ENCODE results near the gene SNX13. TPM values are rescaled to one million over a fixed set of nuclear protein-coding genes. Genes with fewer than 3 reads are reported as not detected.

SNX13 gene
- total and polyA plus RNA-seq, 2 donors (not counting 3 experiments of a cell fraction or from before 2014, with no cell fraction given): 6.1 to 28.5 TPM

DNA sequence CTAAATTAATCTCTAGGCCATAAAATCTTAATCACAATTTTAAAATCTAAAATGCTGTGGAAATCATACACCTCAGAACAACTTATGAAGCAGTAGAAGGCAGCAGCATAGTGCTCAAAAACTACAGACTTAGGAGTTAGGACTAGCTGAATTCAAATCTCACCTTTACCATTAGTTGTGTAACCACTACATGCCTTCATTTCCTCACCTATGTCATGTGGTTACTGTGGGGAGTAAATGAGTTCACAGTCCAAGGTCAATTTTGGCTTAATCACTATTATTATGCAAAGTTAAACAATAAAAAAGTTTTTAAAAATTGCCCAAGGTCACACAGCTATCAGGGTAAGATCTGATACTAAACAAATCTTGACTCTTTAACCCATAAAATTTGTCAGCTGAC lies 37.0 kb downstream of the SNX13 start:
- peaks cover 2% of the 10 kb centered on the region for H3K9me1 ChIP-seq (replicated peaks; ENCODE audit: control insufficient read depth, extremely low read depth, insufficient read depth, low read length)
- peaks cover 34% of the 10 kb centered on the region for H3K79me2 ChIP-seq (ENCODE audit: control insufficient read depth, insufficient read depth, low read length)
- peaks cover 4% of the 10 kb centered on the region for H4K20me1 ChIP-seq (replicated peaks; ENCODE audit: control insufficient read depth, extremely low read depth, insufficient read depth, low read length)
- no peak overlapping the region for H3K4me2 ChIP-seq (ENCODE audit: insufficient read depth, low read length)
- intact Hi-C loops (cut with micrococcal nuclease): no loop called here
- H3K4me1 ChIP-seq (ENCODE audit: control insufficient read depth, extremely low read depth, insufficient read depth, low read length): no peaks in the 10 kb centered on the region
- H3K36me3 ChIP-seq (ENCODE audit: control insufficient read depth in 2 of 2, extremely low read depth in 1 of 2, insufficient read depth in 2 of 2, low read length in 2 of 2): no peaks in the 10 kb centered on the region
- no peaks in the 10 kb centered on the region for H3K27me3 ChIP-seq (ENCODE audit: control insufficient read depth in 2 of 2, insufficient read depth in 2 of 2, low read length in 2 of 2)
- DNase-seq (ENCODE audit: low read depth, low spot score): no peak
- no peak for FAIRE-seq
- TF ChIP-seq GATA2 (IDR thresholded peaks at IDR 0.05; ENCODE audit: insufficient read depth, insufficient read length, low read depth, low read length): no peak
- TF ChIP-seq CTCF (IDR thresholded peaks at IDR 0.05; ENCODE audit: extremely low read depth in 1 of 2, insufficient read depth in 1 of 2, low read depth in 1 of 2, low read length in 2 of 2): no peak
- TF ChIP-seq JUN (IDR thresholded peaks at IDR 0.05; ENCODE audit: borderline replicate concordance, insufficient read depth, insufficient read length, low read depth): no peak
- no peak for TF ChIP-seq MAX (IDR thresholded peaks at IDR 0.05; ENCODE audit: insufficient read depth, insufficient read length)
- no peak for TF ChIP-seq POLR2AphosphoS5 (IDR thresholded peaks at IDR 0.05; ENCODE audit: insufficient read depth, low read depth, low read length)
- no peak for TF ChIP-seq FOS (IDR thresholded peaks at IDR 0.05; ENCODE audit: borderline replicate concordance, insufficient read depth, low read length)
- TF ChIP-seq POLR2A (IDR thresholded peaks at IDR 0.05; ENCODE audit: low read depth, low read length): no peak
- TF ChIP-seq MYC (IDR thresholded peaks at IDR 0.05; ENCODE audit: low read depth, low read length): no peak
- no peaks in the 10 kb centered on the region for H3K9me3 ChIP-seq (replicated peaks; ENCODE audit: control insufficient read depth, insufficient read depth, low read length)
- dilution Hi-C loops (cut with MboI; ENCODE audit: extremely low pct_ligation_motif_present, low sequenced_read_pairs): no loop called here
- H3K4me3 ChIP-seq (replicated peaks in 1 of 3; ENCODE audit: insufficient read depth in 1 of 3, low read depth in 1 of 3, low read length in 3 of 3): no peak overlapping the region
- H3K27ac ChIP-seq (ENCODE audit: insufficient read depth, low read depth, low read length): no peak overlapping the region
- ChIA-PET CTCF (no interaction called here), POLR2A (no interaction called here)
- H2AFZ ChIP-seq (ENCODE audit: low read depth, low read length): no peak overlapping the region
- no TSS peak for BruUV-seq (replicated peaks)
- no peak overlapping the region for H3K9ac ChIP-seq (replicated peaks; ENCODE audit: extremely low read depth, insufficient read depth, low read length)
